NT2/D1 (cell line): ENCODE measurements around the gene SEPTIN5.

Source experiments
- SUZ12 ChIP-seq: IDR thresholded peaks from 2 replicates; pipeline ENCODE4 v1.6.1; 2011; ENCODE audit not compliant: insufficient read length, insufficient read depth; ENCODE audit errors: extremely low read depth
- ZNF274 ChIP-seq: IDR thresholded peaks from 2 replicates; pipeline ENCODE4 v1.6.1; 2011; ENCODE audit warnings: mild to moderate bottlenecking, low read depth, low read length

DNA sequence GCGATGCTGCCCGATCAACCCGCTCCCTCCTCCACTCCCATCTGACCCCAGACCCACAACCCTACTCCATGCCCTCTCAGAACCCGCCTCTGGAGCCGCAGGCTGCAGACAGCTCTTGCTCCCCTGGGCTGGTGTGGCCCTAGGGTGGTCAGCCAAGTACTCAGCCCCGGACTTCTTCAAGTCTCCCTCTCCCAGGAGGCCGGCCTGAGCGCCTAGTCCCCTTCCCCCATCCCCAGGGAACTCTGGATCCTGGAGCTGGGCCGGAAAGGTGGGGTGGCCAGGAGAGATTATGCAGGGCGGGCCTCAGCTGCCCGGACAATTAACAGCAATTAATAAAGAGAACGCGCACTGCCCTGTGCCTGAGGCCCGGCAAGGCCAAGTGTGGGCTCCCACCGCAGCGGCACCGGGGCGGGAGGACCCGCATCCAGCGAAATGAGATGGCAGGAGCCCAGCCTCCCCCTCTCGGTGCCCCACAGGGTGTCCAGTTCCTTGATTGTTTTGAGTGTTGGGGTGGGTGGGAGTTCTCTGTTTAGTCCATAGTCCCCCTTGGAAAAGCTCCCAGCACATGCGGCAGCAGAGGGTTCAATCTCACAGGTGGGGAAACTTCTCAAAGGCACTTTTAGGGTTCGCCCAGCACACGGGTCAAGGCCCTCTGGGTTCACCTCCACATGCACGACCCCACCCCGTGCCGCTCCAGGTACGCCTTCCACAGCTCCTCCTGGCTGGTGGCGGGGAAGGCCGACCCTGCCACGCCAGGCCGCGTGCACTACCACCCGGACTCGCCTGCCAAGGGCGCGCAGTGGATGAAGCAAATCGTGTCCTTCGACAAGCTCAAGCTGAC, 49.4 kb downstream of the SEPTIN5 start:
- TF ChIP-seq ZNF274 (no peak), SUZ12 (no peak)
